Astrocyte (in vitro differentiated cells and primary cell): ENCODE results near the gene CLEC16A. TPM values are rescaled to one million over a fixed set of nuclear protein-coding genes. Genes with fewer than 3 reads are reported as not detected.

Experiments used
- DNase-seq: peaks from one replicate; pipeline ENCODE4 v3.0.0-alpha.2; 2010; ENCODE audit warnings: low read depth
- FAIRE-seq: peaks from 2 replicates; lab custom pipeline; 2011; peaks lifted over from hg19 to GRCh38; lab: Jason Lieb, UNC
- H2AFZ ChIP-seq: 2 replicates; pipeline ENCODE4 v1.6.0; 2012; ENCODE audit warnings: low read depth, low read length, inconsistent platforms
- H3K27ac ChIP-seq: 2 replicates; pipeline ENCODE4 v1.5.1; 2011; ENCODE audit warnings: low read depth, low read length, inconsistent platforms
- H3K27me3 ChIP-seq: 2 replicates; pipeline ENCODE4 v1.6.0; 2011; ENCODE audit warnings: low read length, inconsistent platforms; ENCODE audit not compliant: insufficient read depth
- H3K36me3 ChIP-seq: 2 replicates; pipeline ENCODE4 v1.5.1; 2011; ENCODE audit warnings: low read length, inconsistent platforms; ENCODE audit not compliant: insufficient read depth
- H3K4me1 ChIP-seq: 2 replicates; pipeline ENCODE4 v1.5.1; 2011; ENCODE audit warnings: low read length, inconsistent platforms; ENCODE audit not compliant: insufficient read depth
- H3K4me2 ChIP-seq: 2 replicates; pipeline ENCODE4 v1.6.0; 2012; ENCODE audit warnings: low read length, inconsistent platforms
- H3K4me3 ChIP-seq: 2 replicates; pipeline ENCODE4 v1.5.1; 2011; ENCODE audit warnings: low read depth, mild to moderate bottlenecking, low read length, inconsistent platforms; ENCODE audit not compliant: insufficient read depth
- H3K79me2 ChIP-seq: 2 replicates; pipeline ENCODE4 v1.6.0; 2012; ENCODE audit warnings: mild to moderate bottlenecking, low read length, inconsistent platforms; ENCODE audit not compliant: insufficient read depth
- H3K9ac ChIP-seq: 2 replicates; pipeline ENCODE4 v1.6.0; 2012; ENCODE audit warnings: mild to moderate bottlenecking, low read length, inconsistent platforms
- H3K9me3 ChIP-seq: 2 replicates; pipeline ENCODE4 v1.5.1; 2012; ENCODE audit warnings: low read depth, mild to moderate bottlenecking, low read length, inconsistent platforms; ENCODE audit not compliant: insufficient read depth
- H4K20me1 ChIP-seq: 2 replicates; pipeline ENCODE4 v1.6.0; 2012; ENCODE audit warnings: low read length, inconsistent platforms; ENCODE audit not compliant: insufficient read depth
- H3K27ac Mint-ChIP-seq: one replicate; pipeline ENCODE4 v1.8.0; 2021; ENCODE audit warnings: mild to moderate bottlenecking, mixed read lengths; ENCODE audit not compliant: unreplicated experiment
- H3K27me3 Mint-ChIP-seq: one replicate; pipeline ENCODE4 v1.8.0; 2021; ENCODE audit warnings: low read depth, mixed read lengths; ENCODE audit not compliant: unreplicated experiment
- H3K36me3 Mint-ChIP-seq: one replicate; pipeline ENCODE4 v1.8.0; 2021; ENCODE audit warnings: low read depth, mixed read lengths; ENCODE audit not compliant: unreplicated experiment
- H3K4me1 Mint-ChIP-seq: one replicate; pipeline ENCODE4 v1.8.0; 2021; ENCODE audit warnings: low read depth, mixed read lengths; ENCODE audit not compliant: unreplicated experiment
- H3K4me3 Mint-ChIP-seq: one replicate; pipeline ENCODE4 v1.8.0; 2021; ENCODE audit warnings: mild to moderate bottlenecking, moderate library complexity, mixed read lengths; ENCODE audit not compliant: unreplicated experiment
- H3K9me3 Mint-ChIP-seq: one replicate; pipeline ENCODE4 v1.8.0; 2021; ENCODE audit warnings: mild to moderate bottlenecking, mixed read lengths; ENCODE audit not compliant: unreplicated experiment
- EZH2 ChIP-seq: IDR thresholded peaks from 2 replicates; pipeline ENCODE4 v1.6.1; 2012; ENCODE audit warnings: mild to moderate bottlenecking, low read length, inconsistent platforms; ENCODE audit not compliant: insufficient read depth
- total RNA-seq: library from RNA; stranded (reverse); gene quantifications from 2 replicates; pipeline ENCODE4 v1.2.1, GENCODE V29; 2021
- TF ChIP-seq, protein P1 (sequence below): IDR thresholded peaks from 2 replicates; pipeline ENCODE4 v1.5.1; 2011; ENCODE audit warnings: low read depth, mild to moderate bottlenecking, inconsistent platforms, low read length, moderate library complexity; ENCODE audit not compliant: insufficient read depth

Gene CLEC16A
- total RNA-seq, 1 donor from 2014 or later, result 31.7 TPM

DNA sequence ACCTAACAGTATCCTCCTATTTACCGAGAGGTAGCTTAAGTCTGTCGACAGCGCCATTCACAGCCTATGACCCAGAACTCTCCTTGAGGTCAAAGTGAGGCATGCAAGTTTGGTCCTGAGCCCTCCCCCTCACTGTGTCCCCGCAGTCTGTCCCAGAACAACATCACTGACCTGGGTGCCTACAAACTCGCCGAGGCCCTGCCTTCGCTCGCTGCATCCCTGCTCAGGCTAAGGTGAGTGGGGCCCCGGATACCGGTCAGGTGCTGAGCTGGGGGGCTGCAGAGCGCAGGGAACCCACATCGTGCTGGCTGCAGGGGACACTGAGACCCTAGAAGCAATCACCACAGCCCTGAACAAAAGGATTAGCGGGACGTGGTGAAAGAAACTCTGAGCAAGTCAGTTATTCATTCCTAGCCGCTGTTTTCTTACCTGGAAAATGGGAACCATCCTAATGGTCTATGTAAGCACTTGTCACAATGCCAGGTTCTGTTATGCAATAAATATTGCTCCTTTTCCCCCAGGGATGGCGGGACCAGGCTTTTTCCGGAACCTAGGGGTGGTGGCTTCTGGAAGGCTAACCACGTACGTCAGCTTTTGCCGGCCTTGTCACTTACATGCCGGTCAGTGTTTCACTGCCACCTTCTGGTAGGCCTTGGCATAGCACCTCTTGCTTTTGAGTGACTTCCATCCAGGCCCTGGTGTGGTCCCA is 25.9 kb upstream of the CLEC16A start:
- Histone ChIP-seq H3K9ac (peak overlapping the region; percentile 31), H4K20me1 (no peaks in the 10 kb centered on the region), H3K27ac (no peak overlapping the region), H3K27me3 (no peaks in the 10 kb centered on the region), H2AFZ (peak overlapping the region; percentile 46), H3K79me2 (no peaks in the 10 kb centered on the region), H3K4me1 (peaks cover 10% of the 10 kb centered on the region), H3K36me3 (no peaks in the 10 kb centered on the region), H3K4me3 (no peak overlapping the region), H3K4me2 (peak overlapping the region; percentile 64), H3K9me3 (no peaks in the 10 kb centered on the region)
- Mint-ChIP-seq H3K36me3 (peaks cover under 1% of the 10 kb centered on the region), H3K27ac (no peak overlapping the region), H3K27me3 (peaks cover 15% of the 10 kb centered on the region), H3K4me3 (no peak overlapping the region), H3K4me1 (no peaks in the 10 kb centered on the region), H3K9me3 (no peaks in the 10 kb centered on the region)
- FAIRE-seq (peak; percentile 54), DNase-seq (peak; percentile 81)
- no peak for TF ChIP-seq EZH2
- TF ChIP-seq, protein P1, sequence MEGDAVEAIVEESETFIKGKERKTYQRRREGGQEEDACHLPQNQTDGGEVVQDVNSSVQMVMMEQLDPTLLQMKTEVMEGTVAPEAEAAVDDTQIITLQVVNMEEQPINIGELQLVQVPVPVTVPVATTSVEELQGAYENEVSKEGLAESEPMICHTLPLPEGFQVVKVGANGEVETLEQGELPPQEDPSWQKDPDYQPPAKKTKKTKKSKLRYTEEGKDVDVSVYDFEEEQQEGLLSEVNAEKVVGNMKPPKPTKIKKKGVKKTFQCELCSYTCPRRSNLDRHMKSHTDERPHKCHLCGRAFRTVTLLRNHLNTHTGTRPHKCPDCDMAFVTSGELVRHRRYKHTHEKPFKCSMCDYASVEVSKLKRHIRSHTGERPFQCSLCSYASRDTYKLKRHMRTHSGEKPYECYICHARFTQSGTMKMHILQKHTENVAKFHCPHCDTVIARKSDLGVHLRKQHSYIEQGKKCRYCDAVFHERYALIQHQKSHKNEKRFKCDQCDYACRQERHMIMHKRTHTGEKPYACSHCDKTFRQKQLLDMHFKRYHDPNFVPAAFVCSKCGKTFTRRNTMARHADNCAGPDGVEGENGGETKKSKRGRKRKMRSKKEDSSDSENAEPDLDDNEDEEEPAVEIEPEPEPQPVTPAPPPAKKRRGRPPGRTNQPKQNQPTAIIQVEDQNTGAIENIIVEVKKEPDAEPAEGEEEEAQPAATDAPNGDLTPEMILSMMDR, result peak; percentile 99

DNA sequence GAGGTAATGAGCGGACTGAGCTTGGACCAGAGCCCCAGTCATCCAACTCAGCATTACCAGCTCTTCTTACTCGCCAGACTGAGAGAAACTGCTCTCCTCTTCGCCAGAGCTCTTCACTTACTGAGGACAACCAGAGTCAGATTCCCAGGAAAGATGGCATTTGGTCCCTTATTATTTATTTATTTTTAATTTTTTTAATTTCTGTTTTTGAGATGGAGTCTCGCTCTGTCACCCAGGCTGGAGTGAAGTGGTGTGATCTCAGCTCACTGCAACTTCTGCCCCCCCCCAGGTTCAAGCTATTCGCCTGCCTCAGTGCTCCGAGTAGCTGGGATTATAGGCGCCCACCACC is 25.4 kb upstream of the CLEC16A start:
- FAIRE-seq, result no peak
- Mint-ChIP-seq H3K4me1 (no peaks in the 10 kb centered on the region), H3K27me3 (peaks cover 13% of the 10 kb centered on the region), H3K27ac (no peak overlapping the region), H3K36me3 (peaks cover 2% of the 10 kb centered on the region), H3K9me3 (no peaks in the 10 kb centered on the region), H3K4me3 (no peak overlapping the region)
- no peaks in the 10 kb centered on the region for H4K20me1 ChIP-seq
- peaks cover 10% of the 10 kb centered on the region for H3K4me1 ChIP-seq
- no peak for DNase-seq
- no peaks in the 10 kb centered on the region for H3K27me3 ChIP-seq
- no peaks in the 10 kb centered on the region for H3K36me3 ChIP-seq
- H3K9ac ChIP-seq, result no peak overlapping the region
- peak overlapping the region; percentile 46 for H2AFZ ChIP-seq
- no peak overlapping the region for H3K27ac ChIP-seq
- TF ChIP-seq, protein P1, result no peak
- TF ChIP-seq EZH2, result no peak
- no peaks in the 10 kb centered on the region for H3K79me2 ChIP-seq
- no peak overlapping the region for H3K4me2 ChIP-seq
- H3K4me3 ChIP-seq, result no peak overlapping the region
- H3K9me3 ChIP-seq, result no peaks in the 10 kb centered on the region
